HG02763 (cell line): Measurements from ENCODE around the gene SARS1.
A peak's percentile ranks its signal among the peaks of the same experiment; 100 is the strongest.
"Not testable (repeated sequence)": the region's sequence is repeated elsewhere in the genome, so short reads cannot be mapped to it uniquely, and the experiment has no call there.

Experiments used
- ATAC-seq: cut with Tn5 transposase; IDR thresholded peaks from one replicate; pipeline ENCODE4 v1.9.1; 2021; ENCODE audit warnings: mild to moderate bottlenecking, moderate library complexity; ENCODE audit not compliant: unreplicated experiment

Gene SARS1, protein sequence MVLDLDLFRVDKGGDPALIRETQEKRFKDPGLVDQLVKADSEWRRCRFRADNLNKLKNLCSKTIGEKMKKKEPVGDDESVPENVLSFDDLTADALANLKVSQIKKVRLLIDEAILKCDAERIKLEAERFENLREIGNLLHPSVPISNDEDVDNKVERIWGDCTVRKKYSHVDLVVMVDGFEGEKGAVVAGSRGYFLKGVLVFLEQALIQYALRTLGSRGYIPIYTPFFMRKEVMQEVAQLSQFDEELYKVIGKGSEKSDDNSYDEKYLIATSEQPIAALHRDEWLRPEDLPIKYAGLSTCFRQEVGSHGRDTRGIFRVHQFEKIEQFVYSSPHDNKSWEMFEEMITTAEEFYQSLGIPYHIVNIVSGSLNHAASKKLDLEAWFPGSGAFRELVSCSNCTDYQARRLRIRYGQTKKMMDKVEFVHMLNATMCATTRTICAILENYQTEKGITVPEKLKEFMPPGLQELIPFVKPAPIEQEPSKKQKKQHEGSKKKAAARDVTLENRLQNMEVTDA

DNA sequence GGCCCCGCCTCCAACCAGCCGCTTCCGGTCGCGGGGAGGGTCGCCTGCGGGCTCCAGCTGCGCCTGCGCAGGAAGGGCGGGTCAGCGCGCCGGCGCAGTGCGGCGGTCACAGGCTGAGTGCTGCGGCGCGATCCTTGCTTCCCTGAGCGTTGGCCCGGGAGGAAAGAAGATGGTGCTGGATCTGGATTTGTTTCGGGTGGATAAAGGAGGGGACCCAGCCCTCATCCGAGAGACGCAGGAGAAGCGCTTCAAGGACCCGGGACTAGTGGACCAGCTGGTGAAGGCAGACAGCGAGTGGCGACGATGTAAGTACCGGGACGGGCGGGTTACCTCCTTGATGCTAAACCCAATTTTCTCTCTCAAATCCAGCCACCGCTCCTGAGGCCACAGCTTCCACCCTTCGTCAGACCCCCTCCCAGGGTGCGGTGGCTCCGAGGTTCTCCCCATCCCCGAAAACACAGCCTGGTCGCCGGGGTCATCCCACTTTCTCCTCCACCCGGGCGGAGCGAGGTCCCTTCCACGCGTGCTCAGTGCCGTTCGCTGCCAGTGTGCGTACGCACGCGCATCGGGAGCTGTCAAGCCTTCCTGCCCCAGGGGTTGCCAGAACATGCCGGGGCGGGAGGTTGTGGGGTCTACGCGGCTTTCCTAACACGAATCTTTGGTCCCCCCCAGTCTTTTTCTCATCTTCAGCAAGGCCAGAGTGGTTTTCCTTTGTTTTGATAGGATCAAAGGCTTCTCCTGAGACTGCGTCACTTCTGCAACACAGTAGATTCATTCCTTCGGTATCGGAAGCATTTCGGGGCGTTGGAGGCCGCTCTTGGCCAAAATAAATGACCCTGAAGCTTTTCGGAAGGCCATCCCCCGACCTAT lies at the start of gene SARS1:
TSS of gene SARS1 (plus strand) at position 95 of the 870 bp plus-strand sequence. CDS start at position 170, 75 bp downstream.
- ATAC-seq = peak; percentile 83

DNA sequence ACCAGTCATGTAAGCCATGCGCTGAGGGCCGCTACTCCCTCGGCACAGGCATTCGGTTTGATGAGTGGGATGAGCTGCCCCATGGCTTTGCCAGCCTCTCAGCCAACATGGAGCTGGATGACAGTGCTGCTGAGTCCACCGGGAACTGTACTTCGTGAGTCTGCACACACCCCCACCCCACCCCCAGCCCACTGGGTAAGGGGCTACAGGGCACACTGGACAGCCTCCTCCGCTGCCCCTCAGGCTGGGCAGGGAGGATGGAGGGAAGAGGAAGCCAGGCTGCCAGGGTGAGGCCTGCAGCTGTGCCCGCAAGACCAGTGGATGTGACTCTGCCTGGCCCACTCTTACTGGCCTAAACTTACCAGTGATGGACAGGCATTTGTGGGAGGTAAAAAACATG lies 49.2 kb upstream of the SARS1 start:
- no peak for ATAC-seq

DNA sequence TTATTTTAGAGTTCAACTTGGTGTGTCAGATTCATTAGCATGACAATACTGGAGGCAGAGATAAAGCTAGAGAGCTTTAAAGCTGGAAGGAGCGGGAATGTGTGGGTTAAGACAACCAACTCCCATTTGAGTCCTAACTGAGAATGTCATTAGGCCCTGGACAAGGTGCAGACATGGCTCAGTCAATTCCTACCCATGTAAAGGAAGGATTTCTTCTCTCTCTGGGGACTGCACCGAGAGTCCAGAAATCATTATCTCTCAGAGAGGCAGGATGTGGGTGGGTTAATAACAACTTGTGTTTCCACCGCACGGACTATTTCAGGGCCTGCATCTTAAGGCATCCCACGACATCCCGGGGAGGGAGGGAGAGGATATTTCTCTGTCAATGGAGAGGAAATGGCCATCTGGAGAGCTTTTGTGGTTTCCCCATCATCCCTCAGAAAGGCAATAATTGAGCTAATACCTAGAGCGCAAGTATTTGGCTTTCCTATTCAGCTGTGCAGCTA lies 46.7 kb upstream of the SARS1 start:
- peak; percentile 60 for ATAC-seq

DNA sequence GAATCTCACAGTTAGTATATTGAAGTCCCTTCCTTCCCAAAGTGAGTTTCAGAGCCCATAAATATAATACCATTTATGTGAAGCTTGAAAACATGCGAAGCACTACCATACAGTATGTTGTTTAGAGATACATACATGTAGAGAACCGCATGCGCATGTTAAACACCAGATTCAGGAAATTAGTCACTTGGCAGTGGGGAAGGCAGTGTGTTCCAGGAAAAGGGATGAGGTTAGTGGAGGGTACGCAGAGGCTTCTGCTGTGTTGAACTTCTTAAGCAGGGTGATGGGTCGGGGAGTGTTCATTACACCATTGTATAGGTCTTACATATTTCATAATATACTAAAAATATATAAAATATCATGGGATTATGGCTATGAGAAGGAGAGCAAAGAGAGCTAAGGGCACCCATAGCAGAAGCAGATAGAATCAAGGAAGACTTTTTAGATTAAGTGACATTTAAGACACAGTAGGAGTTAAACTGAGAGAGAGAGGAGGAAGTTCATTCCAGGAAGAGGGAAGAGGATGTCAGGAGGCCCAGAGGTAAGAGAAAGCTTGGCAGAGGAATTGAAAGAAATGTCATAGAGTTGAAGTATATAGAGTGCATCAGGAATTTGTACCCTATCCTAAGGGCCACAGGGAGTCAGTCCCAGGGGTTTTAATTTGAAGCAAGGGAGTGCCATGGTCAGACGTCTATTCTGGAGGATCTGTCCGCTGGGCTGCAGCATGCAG lies 43.5 kb upstream of the SARS1 start:
- ATAC-seq = no peak

DNA sequence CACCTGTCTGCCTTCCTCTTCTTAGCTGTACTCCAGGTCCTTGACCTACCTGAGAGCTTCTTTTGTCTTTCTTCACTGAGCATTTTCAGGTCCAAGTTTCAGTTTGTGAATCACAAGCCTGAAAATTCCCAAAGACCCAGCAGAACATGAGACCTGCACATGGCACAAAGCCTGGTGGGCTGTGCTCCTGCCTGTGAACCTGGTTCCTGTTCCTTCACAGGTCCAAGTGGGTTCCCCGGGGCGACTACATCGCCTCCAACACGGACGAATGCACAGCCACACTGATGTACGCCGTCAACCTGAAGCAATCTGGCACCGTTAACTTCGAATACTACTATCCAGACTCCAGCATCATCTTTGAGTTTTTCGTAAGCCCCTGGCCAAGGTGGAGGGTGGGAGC lies 42.1 kb upstream of the SARS1 start:
- ATAC-seq = no peak

DNA sequence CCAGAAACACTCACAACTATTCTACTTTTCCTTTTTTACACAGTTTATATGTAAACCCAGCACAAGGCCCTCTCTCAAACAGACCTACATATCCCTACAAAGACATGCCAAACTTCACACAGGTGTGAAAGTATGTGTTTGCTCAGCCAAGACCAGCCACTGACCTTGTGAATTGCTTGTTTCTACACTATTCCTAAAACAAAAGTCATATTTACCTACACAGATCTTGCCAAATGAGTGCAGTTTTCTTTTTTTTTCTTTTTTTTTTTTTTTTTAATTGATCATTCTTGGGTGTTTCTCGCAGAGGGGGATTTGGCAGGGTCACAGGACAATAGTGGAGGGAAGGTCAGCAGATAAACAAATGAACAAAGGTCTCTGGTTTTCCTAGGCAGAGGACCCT lies 37.4 kb upstream of the SARS1 start:
- ATAC-seq = not testable (repeated sequence)

DNA sequence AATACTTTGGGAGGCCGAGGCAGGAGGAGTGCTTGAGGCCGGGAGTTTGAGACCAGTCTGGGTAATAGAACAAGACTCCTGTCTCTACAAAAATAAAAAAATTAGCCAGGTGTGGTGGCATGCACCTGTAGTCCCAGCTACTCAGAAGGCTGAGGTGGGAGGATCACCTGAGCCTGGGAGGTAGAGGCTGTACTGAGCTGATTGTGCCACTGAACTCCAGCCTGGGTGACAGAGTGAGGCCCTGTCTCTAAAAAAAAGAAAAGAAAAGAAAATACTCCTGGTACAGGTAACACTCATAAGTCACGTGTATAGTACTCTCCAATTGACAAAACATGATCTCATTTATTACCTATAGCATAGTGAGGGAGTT lies 33.0 kb upstream of the SARS1 start:
- not testable (repeated sequence) for ATAC-seq

DNA sequence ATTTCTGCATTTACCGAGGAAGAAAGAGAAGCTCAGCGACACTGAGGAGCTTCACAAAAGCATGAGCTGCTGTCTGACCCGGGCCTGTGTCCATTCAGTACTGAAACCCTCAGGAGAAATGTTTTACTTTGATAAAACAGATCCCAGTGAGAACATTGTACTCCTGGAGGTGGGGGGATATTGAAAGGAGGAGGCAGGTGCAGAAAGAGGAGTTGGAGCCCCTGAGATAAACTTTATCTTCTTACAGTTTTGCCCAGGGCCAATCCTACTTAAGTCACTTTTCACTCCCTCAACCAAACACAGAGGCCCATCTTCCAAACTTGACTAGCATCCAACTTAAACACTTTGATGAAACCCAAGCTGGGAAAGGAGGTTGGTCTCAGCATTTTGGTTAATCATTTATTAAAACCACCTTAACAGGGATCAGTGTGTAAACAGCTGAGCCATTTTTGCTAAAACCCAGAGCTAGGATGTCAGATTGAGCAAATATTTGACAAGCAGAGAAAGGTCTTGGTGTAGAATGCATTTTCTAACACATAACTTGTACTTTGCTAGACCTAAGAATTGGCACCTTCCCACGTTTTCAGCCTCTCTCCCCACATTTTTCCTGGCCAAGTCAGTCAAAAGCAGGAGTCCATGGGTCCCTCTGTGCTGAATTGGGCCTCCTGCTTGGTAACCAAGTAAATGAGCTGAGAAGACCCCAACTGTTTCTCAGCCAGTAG lies 32.5 kb upstream of the SARS1 start:
- ATAC-seq = no peak

DNA sequence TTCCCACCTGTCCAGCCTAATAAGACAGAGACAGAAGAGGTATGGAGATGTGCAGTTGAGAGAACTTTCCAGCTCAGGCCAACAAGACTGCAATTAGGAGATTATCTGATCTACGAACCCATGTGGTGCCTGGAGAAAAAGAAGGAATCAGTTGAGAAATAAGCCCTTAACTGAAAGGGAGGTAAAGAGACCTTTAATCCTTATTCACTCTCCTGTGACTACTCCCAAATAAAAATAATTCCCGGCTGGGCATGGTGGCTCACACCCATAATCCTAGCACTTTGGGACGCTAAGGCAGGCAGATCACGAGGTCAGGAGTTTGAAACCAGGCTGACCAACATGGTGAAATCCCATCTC lies 31.9 kb upstream of the SARS1 start:
- no peak for ATAC-seq

DNA sequence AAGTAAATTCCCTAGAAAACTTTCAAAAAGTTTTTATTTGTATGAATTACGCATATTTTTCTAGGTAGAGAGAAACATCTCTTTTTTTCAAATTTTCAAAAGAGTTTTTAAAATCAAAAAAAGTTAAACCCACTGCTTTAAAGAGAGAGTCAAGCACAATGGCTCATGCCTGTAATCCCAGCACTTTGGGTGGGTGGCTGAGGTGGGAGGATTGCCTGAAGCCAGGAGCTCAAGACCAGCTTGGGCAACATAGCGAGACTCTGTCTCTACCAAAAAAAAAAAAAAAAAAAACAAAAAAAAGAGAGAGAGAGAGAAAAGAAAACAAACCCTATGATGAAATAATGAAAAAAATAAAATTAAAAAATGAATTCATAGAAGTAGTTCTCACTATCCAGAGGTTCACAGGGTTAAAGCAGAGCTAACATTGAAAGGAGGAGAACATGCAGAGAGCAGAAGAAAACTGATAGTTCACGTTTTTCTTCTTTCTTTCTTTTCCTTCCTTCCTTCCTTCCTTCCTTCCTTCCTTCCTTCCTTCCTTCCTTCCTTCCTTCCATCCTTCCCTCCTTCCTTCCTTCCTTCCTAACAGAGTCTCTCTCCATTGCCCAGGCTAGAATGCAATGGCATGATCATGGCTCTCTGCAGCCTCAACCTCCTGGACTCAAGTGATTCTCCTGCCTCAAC lies 30.5 kb upstream of the SARS1 start:
- no peak for ATAC-seq

DNA sequence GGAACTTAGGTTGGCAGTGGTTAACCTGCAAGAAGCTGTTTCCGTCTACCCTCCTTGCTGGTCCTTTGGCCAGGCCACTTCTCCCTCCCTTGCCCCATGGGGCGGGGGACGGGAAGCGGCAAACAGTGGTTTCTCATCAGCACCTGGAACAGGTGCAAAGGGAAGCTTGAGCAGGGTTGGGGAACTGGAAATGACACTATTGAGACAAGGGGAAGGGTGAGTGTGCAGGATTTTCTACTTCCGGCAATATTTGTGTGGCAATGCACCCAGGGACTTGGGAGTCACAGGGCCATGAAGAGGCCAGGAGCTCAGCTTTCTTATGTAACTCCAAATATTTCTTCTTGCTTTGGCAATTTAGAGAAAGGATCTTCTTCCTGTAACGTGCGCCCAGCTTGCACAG lies 29.0 kb upstream of the SARS1 start:
- ATAC-seq = no peak

DNA sequence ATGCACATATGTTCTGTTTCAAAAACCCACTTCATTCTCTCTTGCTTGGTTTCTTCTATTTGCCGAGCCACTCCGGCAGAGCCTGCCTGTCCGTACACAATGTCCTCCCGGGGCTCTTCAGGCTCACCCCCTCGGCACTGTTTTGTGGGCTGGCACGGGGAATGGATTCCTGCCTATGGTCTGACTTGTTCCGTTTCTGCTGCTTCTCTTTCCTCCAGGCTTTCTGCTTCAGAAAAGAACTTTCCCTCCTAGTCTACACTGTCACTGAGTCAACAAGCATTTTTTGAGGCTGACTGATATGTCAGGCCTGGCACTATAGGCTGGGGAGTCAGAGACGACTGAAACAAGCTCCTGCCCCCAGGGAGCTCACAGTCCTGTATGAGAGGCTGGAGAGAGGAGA lies 28.4 kb upstream of the SARS1 start:
- no peak for ATAC-seq

DNA sequence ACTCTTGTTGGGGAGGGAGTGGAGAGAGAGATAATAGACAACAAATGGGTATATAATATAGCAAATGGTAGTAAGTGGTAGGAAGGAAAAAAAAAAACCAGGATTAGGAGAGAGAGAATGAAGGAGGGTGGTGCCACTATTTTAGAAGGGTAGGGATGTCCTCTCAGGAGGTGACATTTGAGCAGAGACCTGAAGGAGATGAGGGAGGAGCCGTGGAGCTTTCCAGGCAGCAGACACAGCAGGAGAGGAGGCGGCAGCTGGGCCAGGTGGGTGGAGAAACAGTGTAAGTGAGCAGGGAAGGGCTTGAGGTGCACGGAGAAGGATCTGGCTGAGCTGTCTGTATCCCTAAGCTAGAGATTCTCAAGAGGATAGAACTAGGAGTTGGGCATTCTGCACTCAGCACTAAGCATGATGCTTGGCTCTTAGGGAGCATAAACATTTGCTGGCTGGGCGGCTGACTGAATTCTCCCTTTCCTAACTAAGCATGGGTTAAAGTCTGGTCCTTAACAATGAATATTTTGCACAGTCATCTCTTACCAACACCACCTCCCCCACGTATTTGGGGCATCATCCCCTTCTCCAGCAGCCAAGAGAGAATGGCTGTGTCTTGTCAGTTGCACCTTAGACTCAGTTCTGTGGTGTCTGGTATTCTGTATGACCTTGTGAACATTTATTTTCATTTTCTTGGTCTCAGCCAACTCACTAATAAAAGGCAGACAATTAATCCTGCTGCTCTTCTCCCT lies 27.6 kb upstream of the SARS1 start:
- no peak for ATAC-seq

DNA sequence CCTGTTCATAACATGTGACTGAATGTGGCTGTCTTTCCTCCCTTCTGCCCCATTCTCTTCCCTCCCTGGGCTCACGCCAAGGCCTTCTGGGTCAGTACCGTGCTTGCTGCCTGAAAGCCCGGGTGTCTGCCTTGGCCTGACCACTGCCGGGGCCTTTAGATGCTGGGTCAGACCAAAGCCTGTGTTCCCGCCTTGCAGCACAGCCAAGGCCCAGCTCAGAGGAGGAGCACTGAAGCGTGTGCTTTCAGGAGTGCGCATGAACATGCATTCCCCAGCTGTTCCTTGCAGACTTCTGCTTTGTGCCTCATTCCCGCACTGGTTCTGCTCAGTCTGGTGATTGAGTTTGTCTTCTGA lies 27.0 kb upstream of the SARS1 start:
- no peak for ATAC-seq

DNA sequence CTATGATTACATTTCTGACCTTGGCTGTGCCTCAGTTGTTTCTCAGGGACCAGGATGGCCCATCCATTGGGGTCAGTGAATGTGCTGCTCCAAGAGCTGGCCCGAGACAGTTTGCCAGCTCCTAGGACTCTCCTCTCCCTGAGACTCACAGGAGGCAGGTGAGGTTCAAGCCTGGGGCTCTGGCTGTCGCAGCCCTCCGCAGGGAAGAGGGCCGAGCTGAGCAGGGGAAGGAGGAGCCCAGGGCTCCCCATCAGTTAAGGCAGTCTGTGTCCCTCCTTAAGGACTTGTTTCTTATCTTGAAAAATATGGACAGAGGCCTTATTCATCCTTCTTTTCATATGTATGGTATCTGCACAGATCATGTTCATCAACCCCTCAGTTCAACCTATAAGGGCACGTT lies 26.6 kb upstream of the SARS1 start:
- no peak for ATAC-seq

DNA sequence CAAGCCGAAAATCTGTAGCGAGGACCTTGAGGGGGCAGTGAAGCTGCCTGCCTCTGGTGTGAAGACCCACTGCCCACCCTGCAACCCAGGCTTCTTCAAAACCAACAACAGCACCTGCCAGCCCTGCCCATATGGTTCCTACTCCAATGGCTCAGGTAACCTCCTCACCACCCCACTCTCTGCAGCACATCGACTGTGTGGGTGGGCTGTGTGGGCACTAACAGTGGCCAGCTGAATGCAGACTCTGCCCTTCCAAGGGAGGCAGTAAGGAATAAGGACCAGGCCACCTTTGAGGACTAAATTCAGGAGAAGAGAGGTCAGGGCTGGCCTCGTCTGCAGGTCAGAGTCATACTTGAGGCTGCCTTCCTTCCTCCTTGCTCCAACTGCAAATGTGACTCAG lies 25.5 kb upstream of the SARS1 start:
- no peak for ATAC-seq

DNA sequence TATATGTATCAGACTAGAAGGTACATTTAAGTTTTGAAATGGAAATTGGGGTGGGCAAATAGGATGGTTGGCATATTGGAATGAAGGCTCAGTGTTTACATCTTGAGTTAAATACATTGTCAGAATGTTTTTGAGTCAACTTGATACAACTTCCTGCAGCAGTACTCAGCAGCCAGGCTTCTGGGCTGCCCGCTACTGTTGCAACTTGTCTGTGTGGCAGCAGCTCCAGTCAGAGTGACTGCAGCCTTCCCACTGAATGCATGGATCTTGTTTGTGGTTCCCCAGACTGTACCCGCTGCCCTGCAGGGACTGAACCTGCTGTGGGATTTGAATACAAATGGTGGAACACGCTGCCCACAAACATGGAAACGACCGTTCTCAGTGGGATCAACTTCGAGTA lies 24.9 kb upstream of the SARS1 start:
- no peak for ATAC-seq

DNA sequence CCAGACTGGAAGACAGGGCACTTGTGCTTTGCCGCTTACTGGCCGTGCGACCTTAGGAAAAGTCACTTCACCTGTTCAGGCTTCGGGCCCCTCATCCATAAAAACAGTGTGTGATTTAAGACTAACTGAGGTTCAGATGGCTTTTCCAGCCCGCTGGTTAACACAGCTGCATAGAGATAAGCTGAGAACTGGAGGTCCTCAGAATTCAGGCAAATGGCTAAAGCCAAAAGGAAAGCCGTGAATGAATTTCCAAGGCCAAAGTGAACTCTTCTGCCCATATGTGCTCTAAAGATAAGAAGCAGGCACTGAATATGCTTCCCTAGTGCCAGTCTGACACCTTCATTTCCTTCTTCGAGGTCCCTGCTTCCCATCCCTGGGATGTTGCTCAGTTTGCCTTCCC lies 23.5 kb upstream of the SARS1 start:
- ATAC-seq = no peak

DNA sequence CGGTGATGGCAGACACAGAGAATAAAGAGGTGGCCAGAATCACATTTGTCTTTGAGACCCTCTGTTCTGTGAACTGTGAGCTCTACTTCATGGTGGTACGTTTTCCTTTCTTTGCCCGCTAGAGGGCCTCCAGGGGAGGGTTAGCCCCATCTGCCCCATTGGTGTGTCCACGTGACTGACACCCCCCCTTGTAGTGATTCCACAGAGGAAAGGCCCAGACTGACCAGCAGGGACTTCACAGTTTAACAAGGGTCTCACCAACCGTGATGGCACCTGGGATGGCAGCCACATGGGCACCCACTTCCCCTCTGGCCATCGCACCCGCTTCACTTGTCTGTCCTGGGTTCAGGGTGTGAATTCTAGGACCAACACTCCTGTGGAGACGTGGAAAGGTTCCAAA lies 22.3 kb upstream of the SARS1 start:
- ATAC-seq = no peak
